ENCODE results near the gene DNPH1. TPM values are rescaled to one million over a fixed set of nuclear protein-coding genes. Genes with fewer than 3 reads are reported as not detected.

DNPH1 gene
- total RNA-seq, 1 experiment from 2014 or later = 82.6 TPM

- no peak overlapping the region for H3K27ac Mint-ChIP-seq (ENCODE audit: unreplicated experiment)
- no peaks in the 10 kb centered on the region for H3K9me3 Mint-ChIP-seq (ENCODE audit: low read depth, unreplicated experiment)
- no peaks in the 10 kb centered on the region for H3K36me3 Mint-ChIP-seq (ENCODE audit: insufficient read depth, unreplicated experiment)
- H3K27me3 Mint-ChIP-seq (ENCODE audit: unreplicated experiment) = no peaks in the 10 kb centered on the region
- intact Hi-C loops (cut with micrococcal nuclease; ENCODE audit: unreplicated experiment) = no loop called here
- CTCF ChIA-PET = no interaction called here
- TF ChIP-seq, protein P1, sequence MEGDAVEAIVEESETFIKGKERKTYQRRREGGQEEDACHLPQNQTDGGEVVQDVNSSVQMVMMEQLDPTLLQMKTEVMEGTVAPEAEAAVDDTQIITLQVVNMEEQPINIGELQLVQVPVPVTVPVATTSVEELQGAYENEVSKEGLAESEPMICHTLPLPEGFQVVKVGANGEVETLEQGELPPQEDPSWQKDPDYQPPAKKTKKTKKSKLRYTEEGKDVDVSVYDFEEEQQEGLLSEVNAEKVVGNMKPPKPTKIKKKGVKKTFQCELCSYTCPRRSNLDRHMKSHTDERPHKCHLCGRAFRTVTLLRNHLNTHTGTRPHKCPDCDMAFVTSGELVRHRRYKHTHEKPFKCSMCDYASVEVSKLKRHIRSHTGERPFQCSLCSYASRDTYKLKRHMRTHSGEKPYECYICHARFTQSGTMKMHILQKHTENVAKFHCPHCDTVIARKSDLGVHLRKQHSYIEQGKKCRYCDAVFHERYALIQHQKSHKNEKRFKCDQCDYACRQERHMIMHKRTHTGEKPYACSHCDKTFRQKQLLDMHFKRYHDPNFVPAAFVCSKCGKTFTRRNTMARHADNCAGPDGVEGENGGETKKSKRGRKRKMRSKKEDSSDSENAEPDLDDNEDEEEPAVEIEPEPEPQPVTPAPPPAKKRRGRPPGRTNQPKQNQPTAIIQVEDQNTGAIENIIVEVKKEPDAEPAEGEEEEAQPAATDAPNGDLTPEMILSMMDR (IDR thresholded peaks at IDR 0.05; ENCODE audit: unreplicated experiment) = no peak
- no peak overlapping the region for H3K4me3 Mint-ChIP-seq (ENCODE audit: low read depth, unreplicated experiment)
- DNase-seq = no peak
- no peaks in the 10 kb centered on the region for H3K4me1 Mint-ChIP-seq (ENCODE audit: low read depth, unreplicated experiment)
- BruUV-seq (replicated peaks) = no TSS peak
Observed at GRCh38 chr6:43199912-43200311, 29.4 kb downstream of the DNPH1 start.

DNA sequence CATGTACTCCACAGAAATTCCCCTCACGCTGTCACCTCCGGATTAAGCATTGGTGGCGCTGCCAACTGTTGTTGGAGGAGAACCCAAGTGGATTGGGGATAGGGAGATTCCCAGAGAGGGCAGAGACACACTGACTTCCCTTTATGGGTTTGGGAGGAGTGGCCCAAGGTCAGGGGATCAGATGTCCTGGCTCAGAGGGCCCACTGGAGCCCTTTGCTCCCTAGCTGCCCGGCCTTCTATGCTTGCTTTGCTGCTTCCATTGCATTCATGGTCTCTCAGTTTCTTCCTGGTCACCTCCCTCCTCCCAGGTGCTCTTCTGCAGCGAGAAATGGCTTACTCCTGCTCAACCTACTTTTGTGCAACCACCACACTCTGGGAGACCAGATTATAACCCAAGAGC, 32.9 kb downstream of the DNPH1 start:
- no peaks in the 10 kb centered on the region for H3K9me3 Mint-ChIP-seq (ENCODE audit: low read depth, unreplicated experiment)
- CTCF ChIA-PET = no interaction called here
- H3K27ac Mint-ChIP-seq (ENCODE audit: unreplicated experiment) = no peak overlapping the region
- no peaks in the 10 kb centered on the region for H3K27me3 Mint-ChIP-seq (ENCODE audit: unreplicated experiment)
- no peaks in the 10 kb centered on the region for H3K4me1 Mint-ChIP-seq (ENCODE audit: low read depth, unreplicated experiment)
- no TSS peak for BruUV-seq (replicated peaks)
- TF ChIP-seq, protein P1 (IDR thresholded peaks at IDR 0.05; ENCODE audit: unreplicated experiment) = no peak
- no peak overlapping the region for H3K4me3 Mint-ChIP-seq (ENCODE audit: low read depth, unreplicated experiment)
- no peak for DNase-seq
- intact Hi-C loops (cut with micrococcal nuclease; ENCODE audit: unreplicated experiment) = no loop called here
- peaks cover 8% of the 10 kb centered on the region for H3K36me3 Mint-ChIP-seq (ENCODE audit: insufficient read depth, unreplicated experiment)

- DNase-seq = no peak
- no peaks in the 10 kb centered on the region for H3K27me3 Mint-ChIP-seq (ENCODE audit: unreplicated experiment)
- H3K4me3 Mint-ChIP-seq (ENCODE audit: low read depth, unreplicated experiment) = no peak overlapping the region
- intact Hi-C loops (cut with micrococcal nuclease; ENCODE audit: unreplicated experiment) = no loop called here
- TF ChIP-seq, protein P1 (IDR thresholded peaks at IDR 0.05; ENCODE audit: unreplicated experiment) = no peak
- peaks cover 8% of the 10 kb centered on the region for H3K36me3 Mint-ChIP-seq (ENCODE audit: insufficient read depth, unreplicated experiment)
- no peaks in the 10 kb centered on the region for H3K4me1 Mint-ChIP-seq (ENCODE audit: low read depth, unreplicated experiment)
- CTCF ChIA-PET = interaction anchor here (0.6 kb wide), 1 partner anchor 13 kb away, joined by 4 read pairs; no protein-coding TSS in a partner anchor
- no peak overlapping the region for H3K27ac Mint-ChIP-seq (ENCODE audit: unreplicated experiment)
- BruUV-seq (replicated peaks) = no TSS peak
- H3K9me3 Mint-ChIP-seq (ENCODE audit: low read depth, unreplicated experiment) = no peaks in the 10 kb centered on the region
Observed at GRCh38 chr6:43193929-43194328, 35.4 kb downstream of the DNPH1 start.

DNA sequence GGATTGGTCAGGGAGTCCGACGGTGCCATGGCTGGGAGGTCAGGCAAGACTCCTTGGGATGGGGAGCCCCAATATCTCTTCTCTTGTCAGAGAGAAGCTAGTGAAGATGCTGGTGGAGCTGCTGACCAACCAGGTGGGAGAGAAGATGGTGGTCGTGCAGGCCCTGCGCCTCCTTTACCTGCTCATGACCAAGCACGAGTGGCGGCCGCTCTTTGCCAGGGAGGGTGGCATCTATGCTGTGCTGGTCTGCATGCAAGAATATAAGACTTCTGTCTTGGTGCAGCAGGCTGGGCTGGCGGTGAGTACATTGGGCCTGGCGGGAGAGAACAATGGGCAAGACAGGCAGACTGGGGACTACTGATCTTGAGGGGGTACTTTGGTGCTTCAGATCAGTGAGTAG, 36.4 kb downstream of the DNPH1 start:
- no peaks in the 10 kb centered on the region for H3K4me1 Mint-ChIP-seq (ENCODE audit: low read depth, unreplicated experiment)
- no peaks in the 10 kb centered on the region for H3K27me3 Mint-ChIP-seq (ENCODE audit: unreplicated experiment)
- H3K36me3 Mint-ChIP-seq (ENCODE audit: insufficient read depth, unreplicated experiment) = peaks cover 13% of the 10 kb centered on the region
- no peak overlapping the region for H3K4me3 Mint-ChIP-seq (ENCODE audit: low read depth, unreplicated experiment)
- BruUV-seq (replicated peaks) = no TSS peak
- no peak for DNase-seq
- no peaks in the 10 kb centered on the region for H3K9me3 Mint-ChIP-seq (ENCODE audit: low read depth, unreplicated experiment)
- H3K27ac Mint-ChIP-seq (ENCODE audit: unreplicated experiment) = no peak overlapping the region
- TF ChIP-seq, protein P1 (IDR thresholded peaks at IDR 0.05; ENCODE audit: unreplicated experiment) = no peak
- CTCF ChIA-PET = no interaction called here
- intact Hi-C loops (cut with micrococcal nuclease; ENCODE audit: unreplicated experiment) = no loop called here
